ENCODE measurements around the gene PDS5A. TPM values are rescaled to one million over a fixed set of nuclear protein-coding genes. Genes with fewer than 3 reads are reported as not detected.

Gene PDS5A
- total and polyA plus RNA-seq, 2 of the 13 experiments (the other 11 are each of a cell fraction or from before 2014, with no cell fraction given): 31.8 to 57.0 TPM

GRCh38 chr4:39977489-39978377, at the start of gene PDS5A (continued):
- TF ChIP-seq, protein P1, sequence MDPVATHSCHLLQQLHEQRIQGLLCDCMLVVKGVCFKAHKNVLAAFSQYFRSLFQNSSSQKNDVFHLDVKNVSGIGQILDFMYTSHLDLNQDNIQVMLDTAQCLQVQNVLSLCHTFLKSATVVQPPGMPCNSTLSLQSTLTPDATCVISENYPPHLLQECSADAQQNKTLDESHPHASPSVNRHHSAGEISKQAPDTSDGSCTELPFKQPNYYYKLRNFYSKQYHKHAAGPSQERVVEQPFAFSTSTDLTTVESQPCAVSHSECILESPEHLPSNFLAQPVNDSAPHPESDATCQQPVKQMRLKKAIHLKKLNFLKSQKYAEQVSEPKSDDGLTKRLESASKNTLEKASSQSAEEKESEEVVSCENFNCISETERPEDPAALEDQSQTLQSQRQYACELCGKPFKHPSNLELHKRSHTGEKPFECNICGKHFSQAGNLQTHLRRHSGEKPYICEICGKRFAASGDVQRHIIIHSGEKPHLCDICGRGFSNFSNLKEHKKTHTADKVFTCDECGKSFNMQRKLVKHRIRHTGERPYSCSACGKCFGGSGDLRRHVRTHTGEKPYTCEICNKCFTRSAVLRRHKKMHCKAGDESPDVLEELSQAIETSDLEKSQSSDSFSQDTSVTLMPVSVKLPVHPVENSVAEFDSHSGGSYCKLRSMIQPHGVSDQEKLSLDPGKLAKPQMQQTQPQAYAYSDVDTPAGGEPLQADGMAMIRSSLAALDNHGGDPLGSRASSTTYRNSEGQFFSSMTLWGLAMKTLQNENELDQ (CRISPR knock-in tag; IDR thresholded peaks at IDR 0.05; ENCODE audit: borderline replicate concordance): no peak
- TF ChIP-seq NFIB (CRISPR knock-in tag; IDR thresholded peaks at IDR 0.05; ENCODE audit: borderline replicate concordance) (no peak), ZBTB39 (CRISPR knock-in tag; IDR thresholded peaks at IDR 0.05) (0 out of 2 replicates have a peak, but pooled peaks have one; percentile 41), ZBED4 (CRISPR knock-in tag; IDR thresholded peaks at IDR 0.05; ENCODE audit: borderline replicate concordance) (peak; percentile 77; the same call in 1 of the 2 replicates), ZHX2 (IDR thresholded peaks at IDR 0.05; ENCODE audit: low read depth) (peak; percentile 19; the same call in 1 of the 2 replicates), ZHX2 (CRISPR knock-in tag; IDR thresholded peaks at IDR 0.05; ENCODE audit: borderline replicate concordance) (0 out of 2 replicates have a peak, but pooled peaks have one; percentile 58), ZNF891 (CRISPR knock-in tag; IDR thresholded peaks at IDR 0.05) (peak; percentile 92), STAG1 (CRISPR knock-in tag; IDR thresholded peaks at IDR 0.05) (peak; percentile 59), ZNF737 (CRISPR knock-in tag; IDR thresholded peaks at IDR 0.05; ENCODE audit: borderline replicate concordance) (no peak), KLF9 (CRISPR knock-in tag; IDR thresholded peaks at IDR 0.05; ENCODE audit: low read depth) (0 out of 2 replicates have a peak, but pooled peaks have one; percentile 38)
- TF ChIP-seq, protein P2, sequence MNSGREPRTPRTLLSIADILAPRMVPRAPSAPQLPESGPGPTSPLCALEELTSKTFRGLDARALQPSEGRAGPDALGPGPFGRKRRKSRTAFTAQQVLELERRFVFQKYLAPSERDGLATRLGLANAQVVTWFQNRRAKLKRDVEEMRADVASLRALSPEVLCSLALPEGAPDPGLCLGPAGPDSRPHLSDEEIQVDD (CRISPR knock-in tag; IDR thresholded peaks at IDR 0.05; ENCODE audit: borderline replicate concordance): 0 out of 2 replicates have a peak, but pooled peaks have one; percentile 72

Measured in HepG2 (cell line).